GDM1 (cell line): Measurements from ENCODE around the gene SYT8.
"Not testable (repeated sequence)": the region's sequence is repeated elsewhere in the genome, so short reads cannot be mapped to it uniquely, and the experiment has no call there.

Experiments
- DNase-seq: peaks from one replicate; lab custom pipeline; 2025; lab: John Stamatoyannopoulos, UW

Gene SYT8, protein sequence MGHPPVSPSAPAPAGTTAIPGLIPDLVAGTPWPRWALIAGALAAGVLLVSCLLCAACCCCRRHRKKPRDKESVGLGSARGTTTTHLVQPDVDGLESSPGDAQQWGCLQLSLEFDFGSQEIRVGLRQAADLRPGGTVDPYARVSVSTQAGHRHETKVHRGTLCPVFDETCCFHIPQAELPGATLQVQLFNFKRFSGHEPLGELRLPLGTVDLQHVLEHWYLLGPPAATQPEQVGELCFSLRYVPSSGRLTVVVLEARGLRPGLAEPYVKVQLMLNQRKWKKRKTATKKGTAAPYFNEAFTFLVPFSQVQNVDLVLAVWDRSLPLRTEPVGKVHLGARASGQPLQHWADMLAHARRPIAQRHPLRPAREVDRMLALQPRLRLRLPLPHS

GRCh38 chr11:1834779-1835670 lies at the start of gene SYT8:
Gene SYT8 (plus strand): TSS chr11:1834990. CDS start chr11:1835106, 116 bp downstream.
- DNase-seq, result no peak

GRCh38 chr11:1785749-1786413 lies 48.9 kb upstream of the SYT8 start:
- no peak for DNase-seq

GRCh38 chr11:1786466-1786865 lies 48.3 kb upstream of the SYT8 start:
- no peak for DNase-seq

GRCh38 chr11:1791912-1792311 lies 42.9 kb upstream of the SYT8 start:
- no peak for DNase-seq

GRCh38 chr11:1792461-1792860 lies 42.3 kb upstream of the SYT8 start:
- DNase-seq, result peak; percentile 45

DNA sequence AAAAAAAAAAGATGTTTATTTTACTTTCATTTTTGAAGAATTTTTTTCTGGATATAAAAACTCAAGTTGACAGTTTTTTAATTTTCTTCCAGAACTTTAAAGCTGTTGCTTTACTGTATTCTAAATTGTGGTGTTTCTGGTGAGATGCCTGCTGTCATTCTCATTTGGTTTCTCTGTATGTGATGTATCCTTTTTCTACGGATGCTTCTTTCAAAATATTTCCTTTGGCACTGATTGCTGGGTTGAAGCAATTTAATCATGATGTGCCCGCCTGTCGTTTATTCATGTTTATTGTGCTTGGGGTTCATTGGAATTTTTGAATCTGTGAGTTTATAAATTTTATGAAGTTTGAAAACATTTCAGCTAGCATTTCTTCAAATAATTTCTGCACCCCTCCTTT lies 41.7 kb upstream of the SYT8 start:
- no peak for DNase-seq

- DNase-seq, result no peak
Measured at GRCh38 chr11:1796413-1797011, 38.3 kb upstream of the SYT8 start.

DNA sequence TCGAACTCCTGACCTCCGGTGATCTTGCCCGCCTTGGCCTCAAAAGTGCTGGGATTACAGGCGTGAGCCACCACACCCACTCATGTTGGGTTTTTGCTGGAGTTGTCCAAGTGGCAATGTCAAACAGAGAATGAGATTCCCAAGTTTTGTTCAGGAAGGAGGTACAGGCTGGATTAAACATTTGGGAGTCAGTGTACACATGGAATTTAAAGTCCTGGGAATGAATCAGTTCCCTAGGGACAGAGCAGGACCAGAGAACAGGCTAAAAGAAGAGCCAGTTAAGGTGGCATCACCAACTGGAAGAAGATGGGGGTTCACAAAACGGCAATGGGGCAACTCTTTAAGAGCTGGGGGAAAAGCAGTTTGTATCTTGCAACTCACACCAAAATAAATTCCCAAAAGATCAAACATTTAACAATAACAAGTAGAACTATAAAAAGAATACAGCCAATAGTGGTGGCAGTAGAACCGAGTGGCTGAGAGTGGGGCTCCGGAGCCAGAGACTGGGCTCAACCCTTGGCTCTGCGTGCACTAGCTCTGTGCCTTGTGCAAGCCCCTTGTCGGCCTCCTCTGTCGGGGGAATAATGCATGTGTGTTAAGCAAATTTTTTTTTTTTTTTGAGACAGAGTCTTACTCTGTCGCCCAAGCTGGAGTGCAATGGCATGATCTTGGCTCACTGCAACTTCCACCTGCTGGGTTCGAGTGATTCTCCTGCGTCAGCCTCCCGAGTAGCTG lies 37.2 kb upstream of the SYT8 start:
- no peak for DNase-seq

GRCh38 chr11:1803246-1803645 lies 31.5 kb upstream of the SYT8 start:
- no peak for DNase-seq

DNA sequence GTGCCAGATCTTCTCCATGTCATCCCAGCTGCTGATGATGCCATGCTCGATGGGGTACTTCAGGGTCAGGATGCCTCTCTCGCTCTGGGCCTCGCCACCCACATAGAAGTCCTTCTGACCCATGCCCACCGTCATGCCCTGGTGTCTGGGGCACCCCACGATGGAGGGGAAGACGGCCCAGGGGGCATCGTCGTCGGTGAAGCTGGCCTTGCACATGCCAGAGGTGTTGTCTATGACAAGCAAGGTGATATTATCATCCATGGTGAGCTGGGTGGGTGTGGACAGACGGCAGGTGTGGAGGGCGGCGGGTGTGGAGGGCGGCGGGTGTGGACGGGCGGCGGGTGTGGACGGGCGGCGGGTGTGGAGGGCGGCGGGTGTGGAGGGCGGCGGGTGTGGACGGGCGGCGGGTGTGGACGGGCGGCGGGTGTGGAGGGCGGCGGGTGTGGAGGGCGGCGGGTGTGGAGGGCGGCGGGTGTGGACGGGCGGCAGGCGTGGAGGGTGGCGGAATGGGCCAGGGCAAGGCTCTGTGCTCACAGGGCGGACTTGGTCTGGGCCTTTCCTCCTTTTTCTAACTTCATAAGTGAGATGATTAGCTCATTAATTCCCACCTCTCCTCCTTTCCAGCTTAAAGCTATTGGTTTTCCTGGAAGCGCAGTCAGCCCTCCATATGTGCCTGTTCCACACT lies 30.8 kb upstream of the SYT8 start:
- not testable (repeated sequence) for DNase-seq

DNA sequence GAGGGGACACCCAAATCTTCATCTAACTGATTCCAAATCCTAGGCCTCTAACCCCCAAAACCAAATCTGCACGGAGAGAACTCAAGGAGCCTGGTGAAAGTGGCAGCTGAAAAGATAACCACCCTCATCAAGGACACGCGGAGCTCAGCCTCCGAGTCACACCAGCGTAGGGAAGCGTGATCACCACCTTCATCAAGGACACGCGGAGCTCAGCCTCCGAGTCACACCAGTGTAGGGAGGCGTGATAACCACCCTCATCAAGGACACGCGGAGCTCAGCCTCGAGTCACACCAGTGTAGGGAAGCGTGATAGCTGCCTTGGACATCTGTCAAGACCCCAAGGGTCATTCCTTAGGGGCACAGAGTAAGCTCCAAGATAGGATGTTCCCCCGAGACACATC lies 29.3 kb upstream of the SYT8 start:
- DNase-seq, result no peak

GRCh38 chr11:1807264-1807995 lies 27.4 kb upstream of the SYT8 start:
- no peak for DNase-seq

GRCh38 chr11:1810761-1811160 lies 24.0 kb upstream of the SYT8 start:
- no peak for DNase-seq

DNA sequence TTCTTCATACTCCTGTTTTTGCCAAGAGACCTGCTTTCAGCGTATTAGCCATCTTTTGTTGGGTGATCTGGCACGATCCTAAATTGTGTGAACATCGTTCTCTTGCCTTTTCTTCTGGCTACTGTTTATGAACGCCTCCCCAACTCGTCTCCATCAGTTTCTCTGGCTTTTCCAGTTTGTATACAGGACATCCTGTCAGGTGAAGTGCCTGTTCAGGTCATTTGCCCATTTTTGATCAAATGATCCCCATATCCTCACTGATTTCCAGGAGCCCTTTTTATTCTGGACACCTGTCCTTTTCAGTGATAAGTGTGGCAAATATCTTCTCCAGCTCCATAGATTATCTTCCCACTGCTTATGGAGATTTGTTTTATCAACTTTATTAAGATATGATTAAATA lies 22.5 kb upstream of the SYT8 start:
- no peak for DNase-seq

DNA sequence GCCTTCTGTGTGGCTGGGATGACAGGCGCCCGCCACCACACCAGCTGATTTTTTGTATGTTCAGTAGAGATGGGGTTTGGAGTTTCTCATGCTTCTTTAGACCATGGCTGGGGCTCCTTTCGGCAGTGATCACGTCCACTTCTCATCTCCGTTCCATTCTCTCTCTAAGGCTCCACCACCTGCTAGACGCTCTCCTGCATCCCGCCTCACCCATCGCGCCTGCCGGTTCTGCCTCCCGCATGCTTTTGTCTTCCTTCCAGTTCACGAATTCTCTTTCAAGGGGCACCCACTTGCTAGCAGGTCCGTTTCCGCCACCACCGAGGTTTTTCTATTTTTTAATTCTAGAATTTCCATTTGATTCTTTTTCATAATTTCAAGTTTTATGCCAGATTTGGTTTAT lies 22.0 kb upstream of the SYT8 start:
- DNase-seq, result no peak

- DNase-seq, result not testable (repeated sequence)
Measured at GRCh38 chr11:1813356-1813755, 21.4 kb upstream of the SYT8 start.

DNA sequence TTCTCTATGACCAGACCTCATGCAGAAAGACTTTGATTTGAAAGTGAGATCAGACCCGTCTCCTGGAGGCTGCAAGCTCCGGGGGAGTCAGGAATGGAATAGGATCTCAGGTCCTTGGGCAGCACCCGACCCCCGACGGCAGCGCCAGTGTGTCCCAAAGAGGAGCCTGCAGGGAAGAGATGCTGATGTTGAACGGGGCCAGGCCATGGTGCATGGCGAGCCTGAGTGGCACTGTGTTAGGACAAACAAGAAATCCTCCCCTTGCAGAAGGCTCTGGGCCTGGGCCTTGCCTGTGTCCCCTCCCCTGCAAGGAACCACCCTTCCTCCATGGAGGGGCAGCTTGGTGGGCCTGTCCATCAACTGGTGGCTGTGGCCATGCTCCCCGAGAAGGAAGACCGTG lies 20.1 kb upstream of the SYT8 start:
- DNase-seq, result no peak

GRCh38 chr11:1815311-1815710 lies 19.5 kb upstream of the SYT8 start:
- no peak for DNase-seq

- no peak for DNase-seq
Measured at GRCh38 chr11:1815751-1816150, 19.0 kb upstream of the SYT8 start.

DNA sequence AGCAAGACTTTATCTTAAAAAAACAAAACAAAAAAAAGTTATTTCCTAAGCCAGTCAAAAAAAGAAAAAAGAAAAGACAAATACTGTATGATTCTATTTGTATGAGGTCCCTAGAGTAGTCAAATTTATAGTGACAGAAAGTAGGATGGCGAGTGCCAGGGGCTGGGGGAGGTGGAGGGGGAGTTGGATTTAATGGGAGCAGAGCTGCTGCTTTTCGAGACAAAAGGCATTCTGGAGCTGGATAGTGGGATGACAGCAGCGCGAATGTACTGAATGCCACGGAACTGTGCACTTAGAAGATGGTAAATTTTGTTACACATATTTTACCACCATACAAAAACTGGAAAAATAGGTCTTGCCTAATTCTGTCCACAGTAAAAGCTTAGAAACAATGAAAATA lies 17.8 kb upstream of the SYT8 start:
- no peak for DNase-seq
